Suprapubic skin (tissue), 4 donors: ENCODE data around the gene CLASRP. TPM values are rescaled to one million over a fixed set of nuclear protein-coding genes. Genes with fewer than 3 reads are reported as not detected.
"Not testable (repeated sequence)": the region's sequence is repeated elsewhere in the genome, so short reads cannot be mapped to it uniquely, and the experiment has no call there.

ENCODE experiments used
- DNase-seq, 2 donors: peaks; one replicate each; pipeline ENCODE4 v3.0.0-alpha.2; 2019; ENCODE audit warnings: low spot score in 2 of 2
- H3K27ac ChIP-seq: fragments of 200-600 bp; sonication (generic); one replicate; pipeline ENCODE4 v1.5.1; 2019
- H3K27me3 ChIP-seq: fragments of 200-600 bp; sonication (generic); one replicate; pipeline ENCODE4 v1.5.1; 2019
- H3K36me3 ChIP-seq: fragments of 200-600 bp; sonication (generic); one replicate; pipeline ENCODE4 v1.5.1; 2019
- H3K4me1 ChIP-seq: fragments of 200-600 bp; sonication (generic); one replicate; pipeline ENCODE4 v1.5.1; 2019
- H3K4me3 ChIP-seq: fragments of 200-600 bp; sonication (generic); one replicate; pipeline ENCODE4 v1.5.1; 2019; ENCODE audit warnings: mild to moderate bottlenecking
- H3K9me3 ChIP-seq: fragments of 200-600 bp; sonication (generic); one replicate; pipeline ENCODE4 v1.5.1; 2019
- EP300 ChIP-seq: sonication (generic); formaldehyde crosslinking; IDR thresholded peaks from one replicate; pipeline ENCODE4 v1.6.1; 2017; ENCODE audit warnings: antibody characterized with exemption
- POLR2A ChIP-seq, 2 donors: fragments of 450-650 bp; IDR thresholded peaks; one replicate each; pipeline ENCODE4 v1.6.1; 2017; ENCODE audit warnings: antibody characterized with exemption in 2 of 2, mild to moderate bottlenecking in 2 of 2, moderate library complexity in 2 of 2
- POLR2AphosphoS5 ChIP-seq, 3 donors: sonication (generic); formaldehyde crosslinking; IDR thresholded peaks; one replicate each; pipeline ENCODE4 v1.6.1; 2017; ENCODE audit warnings: antibody characterized with exemption in 3 of 3
- WGBS: methylation state at CpG from one replicate; pipeline ENCODE4 v1.1.5; 2018; 5-methylcytosine and 5-hydroxymethylcytosine counted together
- total RNA-seq, 4 donors: library from RNA; depleted of rRNA; stranded (reverse); fragments of >200 nt; gene quantifications; one replicate each; pipeline ENCODE4 v1.1.0, GENCODE V29; 2016
- TF ChIP-seq, protein P1 (sequence below), 2 donors: fragments of 200-600 bp in 1 of 2; fragments of 450-650 bp in 1 of 2; sonication (generic) in 1 of 2; IDR thresholded peaks; one replicate each; pipeline ENCODE4 v1.5.1; 2016 to 2019; ENCODE audit warnings: antibody characterized with exemption in 2 of 2, mild to moderate bottlenecking in 1 of 2, moderate library complexity in 1 of 2

CLASRP gene
- total RNA-seq, 4 donors from 2014 or later = 55.3 to 135 (median 84.3) TPM

DNA sequence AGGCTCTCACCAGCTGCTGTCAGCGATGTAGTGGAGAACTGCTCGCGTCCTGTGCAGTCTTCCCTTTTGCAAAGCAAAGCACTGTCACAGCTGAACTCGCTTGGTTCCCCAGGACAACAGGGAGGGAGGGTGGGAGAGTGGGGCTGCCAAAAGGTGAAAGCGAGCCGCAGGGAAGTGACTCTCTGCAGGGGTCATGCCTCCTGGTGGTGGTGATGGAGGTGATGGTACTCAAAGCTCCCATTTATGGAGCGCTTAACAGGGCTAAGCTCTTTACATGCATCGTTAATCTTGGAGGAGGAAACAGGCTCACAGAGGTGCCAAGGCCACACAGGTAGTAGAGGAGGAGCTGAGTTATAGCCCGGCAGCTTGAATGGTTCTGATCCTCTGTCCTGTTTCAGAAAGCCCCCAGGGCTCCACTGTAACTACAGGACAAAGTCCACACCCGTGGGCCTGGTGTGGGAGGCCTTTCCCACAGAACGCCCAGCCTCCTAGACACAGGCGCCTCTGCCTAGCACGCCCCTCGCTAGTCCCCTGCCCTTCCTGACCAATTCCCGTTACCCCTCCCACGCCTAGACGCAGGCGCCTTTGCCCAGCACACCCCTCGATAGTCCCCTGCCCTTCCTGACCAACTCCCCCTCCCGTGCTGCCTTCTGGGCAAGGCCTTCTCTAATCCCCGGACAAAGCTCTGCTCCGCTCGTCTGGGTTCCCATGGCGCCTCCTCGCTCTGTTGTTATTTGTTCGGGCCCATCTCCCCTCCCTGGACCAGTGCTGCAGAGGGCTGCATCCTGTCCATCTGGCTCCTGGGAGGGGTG is 64.9 kb downstream of the CLASRP start:
- DNase-seq = no peak

DNA sequence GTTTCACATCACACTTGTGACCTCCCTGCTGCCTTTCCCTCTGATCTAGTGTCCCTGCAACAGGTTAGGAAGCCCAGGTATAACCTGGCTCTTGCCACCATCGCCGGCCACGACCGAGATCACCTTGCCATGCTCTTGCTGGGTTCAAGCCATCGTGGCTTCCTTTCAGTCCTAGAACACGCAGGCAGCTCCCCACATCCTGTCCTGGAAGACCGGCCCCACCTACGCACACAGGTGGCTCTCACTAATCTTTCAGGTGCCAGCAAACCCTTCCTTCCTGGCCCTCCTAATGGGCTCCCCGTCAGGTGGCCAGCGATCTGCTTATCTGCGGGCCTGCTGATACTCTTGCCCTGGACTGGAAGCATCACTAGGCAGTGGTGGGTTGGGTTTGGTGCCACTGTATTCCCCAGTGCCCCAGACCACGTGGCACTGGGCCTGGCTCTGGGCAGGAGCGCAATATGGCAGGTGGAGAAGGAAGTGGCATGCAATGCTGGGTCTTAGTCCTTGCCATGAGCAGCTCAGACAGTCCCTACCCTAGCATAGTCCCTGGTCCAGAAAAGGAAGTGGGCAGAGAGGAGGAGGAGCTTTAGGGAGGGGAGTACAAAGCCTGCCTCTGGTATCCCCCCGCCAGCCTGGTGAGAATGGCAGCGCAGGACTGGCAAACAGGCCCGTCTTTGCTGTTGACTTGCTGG is 66.0 kb downstream of the CLASRP start:
- no peak for DNase-seq
- no peak overlapping the region for H3K27ac ChIP-seq
- no peaks in the 10 kb centered on the region for H3K27me3 ChIP-seq
- TF ChIP-seq EP300 (no peak), POLR2AphosphoS5 (IDR thresholded peaks at IDR 0.05) (no peak), POLR2A (IDR thresholded peaks at IDR 0.05) (no peak)
- TF ChIP-seq, protein P1, sequence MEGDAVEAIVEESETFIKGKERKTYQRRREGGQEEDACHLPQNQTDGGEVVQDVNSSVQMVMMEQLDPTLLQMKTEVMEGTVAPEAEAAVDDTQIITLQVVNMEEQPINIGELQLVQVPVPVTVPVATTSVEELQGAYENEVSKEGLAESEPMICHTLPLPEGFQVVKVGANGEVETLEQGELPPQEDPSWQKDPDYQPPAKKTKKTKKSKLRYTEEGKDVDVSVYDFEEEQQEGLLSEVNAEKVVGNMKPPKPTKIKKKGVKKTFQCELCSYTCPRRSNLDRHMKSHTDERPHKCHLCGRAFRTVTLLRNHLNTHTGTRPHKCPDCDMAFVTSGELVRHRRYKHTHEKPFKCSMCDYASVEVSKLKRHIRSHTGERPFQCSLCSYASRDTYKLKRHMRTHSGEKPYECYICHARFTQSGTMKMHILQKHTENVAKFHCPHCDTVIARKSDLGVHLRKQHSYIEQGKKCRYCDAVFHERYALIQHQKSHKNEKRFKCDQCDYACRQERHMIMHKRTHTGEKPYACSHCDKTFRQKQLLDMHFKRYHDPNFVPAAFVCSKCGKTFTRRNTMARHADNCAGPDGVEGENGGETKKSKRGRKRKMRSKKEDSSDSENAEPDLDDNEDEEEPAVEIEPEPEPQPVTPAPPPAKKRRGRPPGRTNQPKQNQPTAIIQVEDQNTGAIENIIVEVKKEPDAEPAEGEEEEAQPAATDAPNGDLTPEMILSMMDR (IDR thresholded peaks at IDR 0.05) = no peak
- H3K36me3 ChIP-seq = no peaks in the 10 kb centered on the region
- H3K4me3 ChIP-seq = no peak overlapping the region
- H3K9me3 ChIP-seq = no peaks in the 10 kb centered on the region
- peaks cover 45% of the 10 kb centered on the region for H3K4me1 ChIP-seq
- WGBS = 84% methylated on average over 13 of the region's 16 CpGs

More for the DNA sequence above, 64.9 kb downstream of the CLASRP start:
- Histone ChIP-seq H3K4me3 (no peak overlapping the region), H3K9me3 (no peaks in the 10 kb centered on the region), H3K4me1 (peaks cover 56% of the 10 kb centered on the region), H3K27ac (no peak overlapping the region), H3K27me3 (no peaks in the 10 kb centered on the region), H3K36me3 (no peaks in the 10 kb centered on the region)
- TF ChIP-seq EP300 = no peak
- no peak for TF ChIP-seq POLR2AphosphoS5 (IDR thresholded peaks at IDR 0.05)
- WGBS = 73% methylated on average over 22 of the region's 26 CpGs

DNA sequence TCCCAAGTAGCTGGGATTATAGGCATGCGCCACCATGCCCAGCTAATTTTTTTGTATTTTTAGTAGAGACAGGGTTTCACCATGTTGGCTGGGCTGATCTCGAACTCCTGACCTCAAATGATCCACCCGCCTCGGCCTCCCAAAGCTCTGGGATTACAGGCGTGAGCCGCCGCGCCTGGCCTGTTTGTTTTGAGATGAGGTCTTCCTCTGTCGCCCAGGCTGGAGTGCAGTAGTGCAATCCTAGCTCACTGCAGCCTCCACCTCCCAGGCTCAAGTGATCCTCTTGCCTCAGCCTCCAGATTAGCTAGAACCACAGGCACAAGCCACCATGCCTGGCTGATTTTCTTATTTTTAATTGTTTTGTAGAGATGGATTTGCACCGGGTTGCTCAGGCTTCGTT is 67.5 kb downstream of the CLASRP start:
- not testable (repeated sequence) for H3K9me3 ChIP-seq, H3K4me3 ChIP-seq, H3K27me3 ChIP-seq, H3K27ac ChIP-seq, H3K36me3 ChIP-seq, DNase-seq
- 93% methylated on average over 11 of the region's 11 CpGs for WGBS
- peaks cover 33% of the 10 kb centered on the region for H3K4me1 ChIP-seq

DNA sequence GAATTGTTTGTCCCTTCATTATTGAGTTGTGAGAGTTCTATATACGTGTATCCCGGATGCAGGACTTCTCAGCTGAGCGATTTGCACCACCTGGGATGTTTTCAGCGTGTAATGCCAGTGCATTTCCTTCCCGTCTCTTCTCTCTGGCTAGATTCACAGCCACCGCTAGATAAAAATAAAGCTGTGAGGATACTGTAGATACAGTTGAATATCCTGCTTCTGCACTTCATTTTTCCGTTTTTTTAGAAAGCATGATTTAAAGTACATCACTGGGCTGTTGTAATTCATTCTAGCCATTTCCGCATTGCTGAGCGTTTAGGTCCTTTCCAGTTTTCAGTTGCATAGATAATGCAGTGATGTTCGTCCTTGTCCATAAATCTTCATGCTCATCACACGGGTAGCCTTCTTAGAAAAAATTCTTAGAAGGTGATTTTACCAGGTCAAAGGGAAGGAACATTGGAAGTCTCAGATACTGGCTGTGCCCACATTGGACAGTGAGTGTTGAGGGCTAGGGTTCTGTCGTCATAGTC is 68.8 kb downstream of the CLASRP start:
- Histone ChIP-seq H3K9me3 (no peaks in the 10 kb centered on the region), H3K4me1 (peaks cover 19% of the 10 kb centered on the region)
- 82% methylated on average over 12 of the region's 12 CpGs for WGBS

DNA sequence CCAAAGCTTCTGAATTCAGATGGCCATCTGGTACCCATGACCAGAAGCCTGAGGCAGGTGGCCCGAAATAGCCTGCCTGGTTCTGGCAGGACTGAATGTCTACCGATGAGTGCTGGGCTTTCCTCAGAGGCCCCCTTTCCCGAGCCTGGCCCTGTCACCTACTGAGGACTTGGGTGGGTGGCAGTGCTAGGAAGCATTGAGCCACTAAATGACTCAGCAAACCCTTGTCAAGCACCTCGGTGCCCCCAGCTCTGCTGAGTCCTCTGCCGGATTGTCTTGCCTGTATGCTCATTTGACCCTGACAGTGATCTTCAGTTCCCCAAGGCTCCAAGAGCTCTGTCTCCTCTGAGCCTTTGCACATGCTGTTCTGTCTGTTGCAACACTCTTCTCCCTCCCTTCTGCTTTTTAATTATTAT is 72.0 kb downstream of the CLASRP start:
- 81% methylated on average over 5 of the region's 5 CpGs for WGBS
- peaks cover 7% of the 10 kb centered on the region for H3K4me1 ChIP-seq
- no peaks in the 10 kb centered on the region for H3K36me3 ChIP-seq
- no peak overlapping the region for H3K27ac ChIP-seq
- no peak overlapping the region for H3K4me3 ChIP-seq
- no peak for DNase-seq
- H3K9me3 ChIP-seq = no peaks in the 10 kb centered on the region
- H3K27me3 ChIP-seq = no peaks in the 10 kb centered on the region
- TF ChIP-seq EP300 = no peak
- TF ChIP-seq POLR2AphosphoS5 (IDR thresholded peaks at IDR 0.05) = no peak
- no peak for TF ChIP-seq POLR2A (IDR thresholded peaks at IDR 0.05)
- TF ChIP-seq, protein P1 (IDR thresholded peaks at IDR 0.05) = no peak

More for the DNA sequence above, 68.8 kb downstream of the CLASRP start:
- Histone ChIP-seq H3K4me3 (no peak overlapping the region), H3K27ac (no peak overlapping the region), H3K27me3 (no peaks in the 10 kb centered on the region), H3K36me3 (no peaks in the 10 kb centered on the region)
- TF ChIP-seq EP300 (no peak), POLR2A (IDR thresholded peaks at IDR 0.05) (no peak), POLR2AphosphoS5 (IDR thresholded peaks at IDR 0.05) (no peak)
- TF ChIP-seq, protein P1 (IDR thresholded peaks at IDR 0.05) = no peak
- no peak for DNase-seq
